ENCODE measurements around the gene HDGFL3.

Gene HDGFL3

GRCh38 chr15:83127547-83128150 is 80.0 kb downstream of the HDGFL3 start:
- DNase-seq (ENCODE audit: low spot score), result no peak

- DNase-seq (ENCODE audit: low spot score), result no peak
Observed at GRCh38 chr15:83123529-83123928, 84.1 kb downstream of the HDGFL3 start.

GRCh38 chr15:83119968-83120581 is 87.5 kb downstream of the HDGFL3 start:
- no peak for DNase-seq (ENCODE audit: low spot score)

- DNase-seq (ENCODE audit: low spot score), result no peak
Observed at GRCh38 chr15:83118968-83119367, 88.7 kb downstream of the HDGFL3 start.

GRCh38 chr15:83118291-83118827 is 89.3 kb downstream of the HDGFL3 start:
- no peak for DNase-seq (ENCODE audit: low spot score)

- DNase-seq (ENCODE audit: low spot score), result no peak
Observed at GRCh38 chr15:83115831-83116565, 91.6 kb downstream of the HDGFL3 start.

- no peak for DNase-seq (ENCODE audit: low spot score)
Observed at GRCh38 chr15:83115410-83115809, 92.2 kb downstream of the HDGFL3 start.

GRCh38 chr15:83114856-83115255 is 92.8 kb downstream of the HDGFL3 start:
- no peak for DNase-seq (ENCODE audit: low spot score)

- DNase-seq (ENCODE audit: low spot score), result no peak
Observed at GRCh38 chr15:83113881-83114674, 93.5 kb downstream of the HDGFL3 start.

GRCh38 chr15:83112956-83113299 is 94.7 kb downstream of the HDGFL3 start:
- DNase-seq (ENCODE audit: low spot score), result no peak

GRCh38 chr15:83112233-83112955 is 95.2 kb downstream of the HDGFL3 start:
- peak; percentile 92 for DNase-seq (ENCODE audit: low spot score)

- no peak for DNase-seq (ENCODE audit: low spot score)
Observed at GRCh38 chr15:83111149-83111548, 96.5 kb downstream of the HDGFL3 start.

- no peak for DNase-seq (ENCODE audit: low spot score)
Observed at GRCh38 chr15:83110381-83110780, 97.2 kb downstream of the HDGFL3 start.

- no peak for DNase-seq (ENCODE audit: low spot score)
Observed at GRCh38 chr15:83109532-83109931, 98.1 kb downstream of the HDGFL3 start.

- no peak for DNase-seq (ENCODE audit: low spot score)
Observed at GRCh38 chr15:83108266-83109219, 99.1 kb downstream of the HDGFL3 start.

GRCh38 chr15:83107841-83108181 is 99.8 kb downstream of the HDGFL3 start:
- DNase-seq (ENCODE audit: low spot score), result no peak

- DNase-seq (ENCODE audit: low spot score), result peak; percentile 44
Observed at GRCh38 chr15:83106994-83107840, 100.4 kb downstream of the HDGFL3 start, which contains the start of gene TM6SF1. TSS of gene TM6SF1 (plus strand) at chr15:83107645. CDS start at chr15:83107681, 36 bp downstream.

- DNase-seq (ENCODE audit: low spot score), result no peak
Observed at GRCh38 chr15:83105440-83105839, 102.2 kb downstream of the HDGFL3 start.

GRCh38 chr15:83104141-83104540 is 103.5 kb downstream of the HDGFL3 start:
- DNase-seq (ENCODE audit: low spot score), result no peak

GRCh38 chr15:83102346-83102745 is 105.3 kb downstream of the HDGFL3 start:
- no peak for DNase-seq (ENCODE audit: low spot score)

Data from AG08396 (cell line).